HepG2 (cell line): Measurements from ENCODE around the gene RPAP3. TPM values are rescaled to one million over a fixed set of nuclear protein-coding genes. Genes with fewer than 3 reads are reported as not detected.

Experiments
- ZNF530 ChIP-seq: sonication (generic); formaldehyde crosslinking; IDR thresholded peaks from 2 replicates; pipeline ENCODE4 v1.5.0; 2020; ENCODE audit warnings: low read depth, mild to moderate bottlenecking, missing genetic modification reagents
- ZNF570 ChIP-seq: sonication (generic); formaldehyde crosslinking; IDR thresholded peaks from 2 replicates; pipeline ENCODE4 v1.4.0; 2020; ENCODE audit warnings: mild to moderate bottlenecking, missing genetic modification reagents, borderline replicate concordance
- polyA plus RNA-seq, 8 experiments: library from polyadenylated mRNA; depleted of rRNA in 3 of 8; stranded (reverse) in 7 of 8; unstranded in 1 of 8; fragments of >200 nt; fragmentation: Illumina TruSeq in 4 of 8; extraction: Trizol in 4 of 8; gene quantifications; 2 replicates each; pipeline versions ENCODE4 v1.2.1 to v1.2.3, GENCODE V29; 2011 to 2016; ENCODE audit warnings: low read depth in 4 of 8, missing spikeins in 1 of 8, mixed read lengths in 1 of 8; ENCODE audit not compliant: insufficient read depth in 1 of 8
- total RNA-seq, 5 experiments: library from RNA; depleted of rRNA; stranded (reverse); fragments of >200 nt; fragmentation: Illumina TruSeq; extraction: Trizol; gene quantifications; 2 replicates each; pipeline ENCODE4 v1.2.3, GENCODE V29; 2016; ENCODE audit warnings: low read depth in 1 of 5
- TF ChIP-seq, protein P1 (sequence below): sonication (generic); formaldehyde crosslinking; IDR thresholded peaks from 2 replicates; pipeline ENCODE4 v1.4.0; 2020; ENCODE audit warnings: missing genetic modification reagents
- TF ChIP-seq, protein P2 (sequence below): IDR thresholded peaks from 2 replicates; pipeline ENCODE4 v1.4.0; 2020; ENCODE audit warnings: mild to moderate bottlenecking, missing genetic modification reagents
- TF ChIP-seq, protein P3 (sequence below): sonication (generic); formaldehyde crosslinking; IDR thresholded peaks from 2 replicates; pipeline ENCODE4 v1.5.1; 2020; ENCODE audit warnings: mild to moderate bottlenecking, moderate library complexity, missing genetic modification reagents

Gene RPAP3
- total and polyA plus RNA-seq, 2 of the 13 experiments (the other 11 are each of a cell fraction or from before 2014, with no cell fraction given) = 8.8 to 32.8 TPM

DNA sequence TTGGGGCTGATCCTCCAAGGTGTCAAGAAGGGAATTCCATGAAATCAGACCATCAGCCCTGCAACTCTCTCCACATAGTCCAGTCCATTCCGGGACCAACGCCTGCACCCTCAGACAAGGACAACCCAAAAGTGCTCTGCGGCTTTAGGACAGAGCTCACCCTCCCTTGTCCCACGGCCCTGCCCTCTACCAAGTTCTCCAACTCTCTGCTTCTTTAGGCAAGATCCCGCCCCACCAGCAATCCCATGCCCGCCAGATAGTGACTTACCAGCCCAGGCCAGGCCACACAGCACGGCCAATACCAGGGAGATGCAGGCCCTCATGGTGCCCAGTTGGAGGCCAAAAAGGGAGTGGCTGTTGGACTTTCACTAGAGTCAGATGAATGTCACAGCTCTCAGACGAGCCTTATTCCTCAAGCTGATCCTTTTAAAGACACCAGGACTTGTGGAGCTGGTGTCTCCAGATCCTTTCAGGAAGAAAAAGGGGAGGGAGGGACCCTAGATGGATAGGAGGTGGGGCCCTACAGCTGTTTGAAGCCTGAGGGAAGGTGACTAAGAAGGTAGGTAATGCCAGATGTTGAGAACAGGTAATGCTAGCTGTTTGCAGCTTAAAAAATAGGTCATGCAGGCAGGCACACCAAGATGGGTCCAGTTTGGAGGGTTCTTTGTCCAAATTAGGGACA is 19.4 kb upstream of the RPAP3 start, which contains the start of gene ENDOU (continued):
- TF ChIP-seq, protein P1, sequence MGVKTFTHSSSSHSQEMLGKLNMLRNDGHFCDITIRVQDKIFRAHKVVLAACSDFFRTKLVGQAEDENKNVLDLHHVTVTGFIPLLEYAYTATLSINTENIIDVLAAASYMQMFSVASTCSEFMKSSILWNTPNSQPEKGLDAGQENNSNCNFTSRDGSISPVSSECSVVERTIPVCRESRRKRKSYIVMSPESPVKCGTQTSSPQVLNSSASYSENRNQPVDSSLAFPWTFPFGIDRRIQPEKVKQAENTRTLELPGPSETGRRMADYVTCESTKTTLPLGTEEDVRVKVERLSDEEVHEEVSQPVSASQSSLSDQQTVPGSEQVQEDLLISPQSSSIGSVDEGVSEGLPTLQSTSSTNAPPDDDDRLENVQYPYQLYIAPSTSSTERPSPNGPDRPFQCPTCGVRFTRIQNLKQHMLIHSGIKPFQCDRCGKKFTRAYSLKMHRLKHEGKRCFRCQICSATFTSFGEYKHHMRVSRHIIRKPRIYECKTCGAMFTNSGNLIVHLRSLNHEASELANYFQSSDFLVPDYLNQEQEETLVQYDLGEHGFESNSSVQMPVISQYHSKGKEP = no peak
- TF ChIP-seq, protein P2, sequence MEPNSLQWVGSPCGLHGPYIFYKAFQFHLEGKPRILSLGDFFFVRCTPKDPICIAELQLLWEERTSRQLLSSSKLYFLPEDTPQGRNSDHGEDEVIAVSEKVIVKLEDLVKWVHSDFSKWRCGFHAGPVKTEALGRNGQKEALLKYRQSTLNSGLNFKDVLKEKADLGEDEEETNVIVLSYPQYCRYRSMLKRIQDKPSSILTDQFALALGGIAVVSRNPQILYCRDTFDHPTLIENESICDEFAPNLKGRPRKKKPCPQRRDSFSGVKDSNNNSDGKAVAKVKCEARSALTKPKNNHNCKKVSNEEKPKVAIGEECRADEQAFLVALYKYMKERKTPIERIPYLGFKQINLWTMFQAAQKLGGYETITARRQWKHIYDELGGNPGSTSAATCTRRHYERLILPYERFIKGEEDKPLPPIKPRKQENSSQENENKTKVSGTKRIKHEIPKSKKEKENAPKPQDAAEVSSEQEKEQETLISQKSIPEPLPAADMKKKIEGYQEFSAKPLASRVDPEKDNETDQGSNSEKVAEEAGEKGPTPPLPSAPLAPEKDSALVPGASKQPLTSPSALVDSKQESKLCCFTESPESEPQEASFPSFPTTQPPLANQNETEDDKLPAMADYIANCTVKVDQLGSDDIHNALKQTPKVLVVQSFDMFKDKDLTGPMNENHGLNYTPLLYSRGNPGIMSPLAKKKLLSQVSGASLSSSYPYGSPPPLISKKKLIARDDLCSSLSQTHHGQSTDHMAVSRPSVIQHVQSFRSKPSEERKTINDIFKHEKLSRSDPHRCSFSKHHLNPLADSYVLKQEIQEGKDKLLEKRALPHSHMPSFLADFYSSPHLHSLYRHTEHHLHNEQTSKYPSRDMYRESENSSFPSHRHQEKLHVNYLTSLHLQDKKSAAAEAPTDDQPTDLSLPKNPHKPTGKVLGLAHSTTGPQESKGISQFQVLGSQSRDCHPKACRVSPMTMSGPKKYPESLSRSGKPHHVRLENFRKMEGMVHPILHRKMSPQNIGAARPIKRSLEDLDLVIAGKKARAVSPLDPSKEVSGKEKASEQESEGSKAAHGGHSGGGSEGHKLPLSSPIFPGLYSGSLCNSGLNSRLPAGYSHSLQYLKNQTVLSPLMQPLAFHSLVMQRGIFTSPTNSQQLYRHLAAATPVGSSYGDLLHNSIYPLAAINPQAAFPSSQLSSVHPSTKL (CRISPR knock-in tag) = no peak
- TF ChIP-seq, protein P3, sequence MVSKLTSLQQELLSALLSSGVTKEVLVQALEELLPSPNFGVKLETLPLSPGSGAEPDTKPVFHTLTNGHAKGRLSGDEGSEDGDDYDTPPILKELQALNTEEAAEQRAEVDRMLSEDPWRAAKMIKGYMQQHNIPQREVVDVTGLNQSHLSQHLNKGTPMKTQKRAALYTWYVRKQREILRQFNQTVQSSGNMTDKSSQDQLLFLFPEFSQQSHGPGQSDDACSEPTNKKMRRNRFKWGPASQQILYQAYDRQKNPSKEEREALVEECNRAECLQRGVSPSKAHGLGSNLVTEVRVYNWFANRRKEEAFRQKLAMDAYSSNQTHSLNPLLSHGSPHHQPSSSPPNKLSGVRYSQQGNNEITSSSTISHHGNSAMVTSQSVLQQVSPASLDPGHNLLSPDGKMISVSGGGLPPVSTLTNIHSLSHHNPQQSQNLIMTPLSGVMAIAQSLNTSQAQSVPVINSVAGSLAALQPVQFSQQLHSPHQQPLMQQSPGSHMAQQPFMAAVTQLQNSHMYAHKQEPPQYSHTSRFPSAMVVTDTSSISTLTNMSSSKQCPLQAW = no peak
- TF ChIP-seq ZNF570 (CRISPR knock-in tag) (no peak), ZNF530 (no peak)
- TF ChIP-seq, all 625 proteins: peak for 0
